ENCODE measurements around the gene CCL3.
"Not testable (repeated sequence)": the region's sequence is repeated elsewhere in the genome, so short reads cannot be mapped to it uniquely, and the experiment has no call there.

- TF ChIP-seq POLR2A, CTCF (IDR thresholded peaks at IDR 0.05): not testable (repeated sequence)
Measured at GRCh38 chr17:36083691-36084090, 6.3 kb downstream of the CCL3 start.
